ENCODE results near the gene INSL3. TPM values are rescaled to one million over a fixed set of nuclear protein-coding genes. Genes with fewer than 3 reads are reported as not detected.

INSL3 gene
- total RNA-seq, 1 donor from 2014 or later: not detected

GRCh38 chr19:17796838-17797423 lies 24.4 kb downstream of the INSL3 start:
- Histone ChIP-seq H3K27me3 (ENCODE audit: low read depth) (peaks cover 100% of the 10 kb centered on the region), H3K27ac (replicated peaks) (no peak overlapping the region), H3K4me3 (no peak overlapping the region), H3K4me1 (no peaks in the 10 kb centered on the region), H3K9me3 (replicated peaks) (no peaks in the 10 kb centered on the region), H3K36me3 (no peaks in the 10 kb centered on the region)
- intact Hi-C loops (cut with micrococcal nuclease): no loop called here
- no peak for DNase-seq
- no peak for TF ChIP-seq CTCF (IDR thresholded peaks at IDR 0.05; ENCODE audit: borderline replicate concordance)

DNA sequence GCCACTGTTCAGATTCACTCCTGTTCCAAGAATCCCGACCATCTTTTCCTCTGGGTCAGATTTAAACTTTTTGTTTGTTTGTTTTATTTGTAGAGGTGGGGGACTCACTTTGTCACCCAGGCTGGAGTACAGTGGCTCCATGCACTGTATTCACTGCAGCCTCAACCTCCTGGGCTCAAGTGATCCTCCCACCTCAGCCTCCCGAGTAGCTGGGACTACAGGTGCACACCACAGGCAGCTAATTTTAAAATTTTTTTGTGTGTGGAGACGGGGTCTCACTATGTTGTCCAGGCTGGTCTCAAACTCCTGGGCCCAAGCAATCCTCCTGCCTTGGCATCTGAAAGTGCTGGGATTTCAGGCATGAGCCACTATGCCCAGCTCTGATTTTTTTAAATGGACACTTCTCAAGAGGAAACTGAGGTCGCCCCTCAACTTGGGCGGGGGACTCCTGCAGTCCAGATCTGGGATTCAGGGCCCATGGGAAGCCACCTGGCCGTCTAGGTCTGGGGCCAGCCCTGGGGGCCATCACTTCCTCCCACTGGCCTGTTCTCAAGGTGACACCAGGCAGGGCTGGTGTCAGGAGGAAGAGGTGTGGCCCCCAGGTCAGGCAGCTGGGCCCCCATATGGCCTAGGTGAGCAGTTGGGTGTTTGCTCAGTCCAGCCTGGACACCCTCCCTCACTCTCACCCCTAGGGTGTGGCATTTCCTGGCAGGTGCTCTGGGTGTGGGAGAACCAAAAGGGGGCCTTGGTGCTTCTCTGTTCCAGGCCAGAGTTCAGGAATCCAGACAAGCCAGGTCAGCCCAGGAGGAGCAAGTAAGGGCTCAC lies 25.1 kb downstream of the INSL3 start:
- no peak for DNase-seq
- no peak for TF ChIP-seq CTCF (IDR thresholded peaks at IDR 0.05; ENCODE audit: borderline replicate concordance)
- Histone ChIP-seq H3K4me3 (no peak overlapping the region), H3K4me1 (no peaks in the 10 kb centered on the region), H3K9me3 (replicated peaks) (no peaks in the 10 kb centered on the region), H3K27ac (replicated peaks) (no peak overlapping the region), H3K36me3 (no peaks in the 10 kb centered on the region), H3K27me3 (ENCODE audit: low read depth) (peaks cover 100% of the 10 kb centered on the region)
- intact Hi-C loops (cut with micrococcal nuclease): no loop called here

DNA sequence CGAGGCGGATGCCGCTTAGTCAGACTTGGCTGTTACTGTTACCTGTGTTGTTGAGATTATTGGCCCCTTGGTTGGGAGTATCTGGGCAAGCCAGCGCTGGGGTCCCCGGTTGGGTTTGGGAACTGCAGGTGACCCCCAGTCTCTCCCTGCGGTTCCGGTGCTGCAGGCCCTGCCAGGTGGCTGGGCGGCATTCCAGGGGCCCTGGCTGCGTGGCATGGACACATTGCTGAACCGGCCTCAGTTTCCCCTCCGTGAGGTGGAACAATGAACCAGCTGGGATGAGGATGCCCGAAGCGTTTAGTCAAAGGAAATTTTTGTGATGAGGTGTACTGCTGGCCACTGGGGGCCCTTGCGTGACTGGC lies 25.8 kb downstream of the INSL3 start:
- DNase-seq: no peak
- no peak for TF ChIP-seq CTCF (IDR thresholded peaks at IDR 0.05; ENCODE audit: borderline replicate concordance)
- no peak overlapping the region for H3K4me3 ChIP-seq
- intact Hi-C loops (cut with micrococcal nuclease): no loop called here
- H3K4me1 ChIP-seq: no peaks in the 10 kb centered on the region
- H3K27ac ChIP-seq (replicated peaks): no peak overlapping the region
- H3K27me3 ChIP-seq (ENCODE audit: low read depth): peaks cover 100% of the 10 kb centered on the region
- H3K9me3 ChIP-seq (replicated peaks): no peaks in the 10 kb centered on the region
- H3K36me3 ChIP-seq: no peaks in the 10 kb centered on the region

DNA sequence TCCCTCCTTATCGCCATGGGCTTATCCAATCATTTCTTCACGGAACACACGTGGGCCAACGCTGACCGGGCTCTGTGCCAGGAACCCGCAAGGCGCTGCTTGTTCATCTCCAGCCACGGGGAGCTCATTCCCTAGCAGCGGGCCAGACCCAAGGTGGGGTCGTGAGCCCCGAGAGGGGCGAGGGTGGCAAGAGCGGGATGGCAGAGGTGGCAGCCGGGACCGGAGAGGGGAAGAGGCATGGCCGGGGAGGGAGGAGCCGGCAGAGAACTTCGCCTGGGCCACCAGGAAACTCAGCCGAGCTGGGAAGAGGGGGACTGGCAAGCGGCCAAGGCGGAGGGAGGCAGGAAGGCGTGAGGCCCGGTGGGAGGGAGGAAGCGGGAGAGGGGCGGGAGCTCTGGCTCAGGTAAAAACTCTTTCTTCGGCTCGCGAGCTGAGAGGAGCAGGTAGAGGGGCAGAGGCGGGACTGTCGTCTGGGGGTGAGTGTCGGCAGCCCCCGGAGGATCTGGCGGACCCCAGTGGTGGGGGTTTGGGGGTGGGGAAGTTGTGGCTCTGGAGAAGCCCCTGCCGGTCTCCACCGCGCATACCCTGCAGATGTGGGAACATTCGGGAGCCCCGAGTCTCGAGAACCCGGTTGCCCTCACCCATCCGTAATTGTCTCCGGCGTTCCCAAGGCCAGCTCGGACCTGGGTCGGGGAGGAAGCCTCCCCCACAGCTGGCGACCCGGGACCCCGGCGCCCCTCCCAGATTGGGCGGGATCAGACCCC lies 26.4 kb downstream of the INSL3 start, which contains the start of gene B3GNT3:
B3GNT3 (plus strand) TSS at position 408 of the 764 bp plus-strand sequence. CDS start 12,670 bp downstream, outside the sequence.
- Histone ChIP-seq H3K4me3 (no peak within 1 kb of the TSS), H3K9me3 (replicated peaks) (no peaks in the 10 kb centered on the region), H3K36me3 (no peaks in the 10 kb centered on the region), H3K4me1 (no peaks in the 10 kb centered on the region), H3K27ac (replicated peaks) (no peak within 1 kb of the TSS), H3K27me3 (ENCODE audit: low read depth) (peaks cover 100% of the 10 kb centered on the region)
- intact Hi-C loops (cut with micrococcal nuclease): no loop called here
- DNase-seq: peak; percentile 38
- no peak for TF ChIP-seq CTCF (IDR thresholded peaks at IDR 0.05; ENCODE audit: borderline replicate concordance)

DNA sequence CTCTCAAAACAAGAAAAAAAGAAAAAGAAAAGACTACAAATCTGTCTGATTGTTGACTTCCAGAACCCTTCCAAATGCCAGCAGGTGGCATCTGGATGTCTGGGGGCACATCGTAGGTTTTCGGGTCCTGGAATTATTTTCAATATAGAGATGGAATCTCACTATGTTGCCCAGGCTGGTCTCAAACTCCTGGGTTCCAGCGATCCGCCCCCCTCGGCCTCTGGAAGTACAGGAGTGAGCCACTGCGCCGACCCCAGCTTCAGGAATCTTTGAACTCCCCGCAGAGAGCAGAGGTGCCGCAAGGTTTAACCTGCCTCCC lies 26.9 kb downstream of the INSL3 start:
- intact Hi-C loops (cut with micrococcal nuclease): no loop called here
- H3K4me3 ChIP-seq: no peak overlapping the region
- no peaks in the 10 kb centered on the region for H3K9me3 ChIP-seq (replicated peaks)
- H3K4me1 ChIP-seq: no peaks in the 10 kb centered on the region
- H3K36me3 ChIP-seq: no peaks in the 10 kb centered on the region
- DNase-seq: no peak
- peaks cover 100% of the 10 kb centered on the region for H3K27me3 ChIP-seq (ENCODE audit: low read depth)
- no peak for TF ChIP-seq CTCF (IDR thresholded peaks at IDR 0.05; ENCODE audit: borderline replicate concordance)
- no peak overlapping the region for H3K27ac ChIP-seq (replicated peaks)
